Measurements from ENCODE around the gene CRYBG1.

- TF ChIP-seq CTCF (IDR thresholded peaks at IDR 0.05) (no peak), POLR2A (IDR thresholded peaks at IDR 0.05) (no peak)
Measured at GRCh38 chr6:106460481-106460880, 100.0 kb downstream of the CRYBG1 start.
